Gastrocnemius medialis (tissue), 4 donors: ENCODE measurements around the gene ASAP2.

Experiments
- POLR2A ChIP-seq, 2 donors: fragments of 450-650 bp; IDR thresholded peaks; one replicate each; pipeline ENCODE4 v1.6.1; 2017; ENCODE audit warnings: antibody characterized with exemption in 2 of 2, mild to moderate bottlenecking in 2 of 2, moderate library complexity in 2 of 2
- TF ChIP-seq, protein P1 (sequence below), 5 experiments: fragments of 450-650 bp in 3 of 5; fragments of 200-600 bp in 2 of 5; sonication (generic) in 2 of 5; IDR thresholded peaks in 4 of 5; conservative IDR thresholded peaks in 1 of 5; 1 replicate in 4 of 5; 2 replicates in 1 of 5; pipeline ENCODE4 v1.5.1; 2016 to 2019; ENCODE audit warnings: antibody characterized with exemption in 5 of 5, mild to moderate bottlenecking in 3 of 5, moderate library complexity in 3 of 5

DNA sequence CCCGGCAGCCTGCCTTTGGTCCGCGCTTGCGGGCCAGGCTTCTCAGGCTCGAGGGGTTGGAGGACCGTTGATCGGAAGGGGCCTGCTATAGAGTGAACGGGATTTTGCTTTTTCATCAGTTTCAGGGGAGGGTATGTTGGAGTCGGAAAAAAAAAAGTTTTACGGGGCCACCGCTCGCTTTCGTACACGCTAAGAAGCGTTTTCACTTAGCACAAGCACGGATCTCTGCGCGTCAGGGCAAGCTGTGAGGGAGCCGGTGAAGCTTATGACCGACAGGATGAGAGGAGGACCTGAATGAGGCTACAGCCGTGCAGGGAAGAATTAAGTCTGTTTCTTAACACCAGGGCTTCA, 217.3 kb downstream of the ASAP2 start:
- TF ChIP-seq, protein P1, sequence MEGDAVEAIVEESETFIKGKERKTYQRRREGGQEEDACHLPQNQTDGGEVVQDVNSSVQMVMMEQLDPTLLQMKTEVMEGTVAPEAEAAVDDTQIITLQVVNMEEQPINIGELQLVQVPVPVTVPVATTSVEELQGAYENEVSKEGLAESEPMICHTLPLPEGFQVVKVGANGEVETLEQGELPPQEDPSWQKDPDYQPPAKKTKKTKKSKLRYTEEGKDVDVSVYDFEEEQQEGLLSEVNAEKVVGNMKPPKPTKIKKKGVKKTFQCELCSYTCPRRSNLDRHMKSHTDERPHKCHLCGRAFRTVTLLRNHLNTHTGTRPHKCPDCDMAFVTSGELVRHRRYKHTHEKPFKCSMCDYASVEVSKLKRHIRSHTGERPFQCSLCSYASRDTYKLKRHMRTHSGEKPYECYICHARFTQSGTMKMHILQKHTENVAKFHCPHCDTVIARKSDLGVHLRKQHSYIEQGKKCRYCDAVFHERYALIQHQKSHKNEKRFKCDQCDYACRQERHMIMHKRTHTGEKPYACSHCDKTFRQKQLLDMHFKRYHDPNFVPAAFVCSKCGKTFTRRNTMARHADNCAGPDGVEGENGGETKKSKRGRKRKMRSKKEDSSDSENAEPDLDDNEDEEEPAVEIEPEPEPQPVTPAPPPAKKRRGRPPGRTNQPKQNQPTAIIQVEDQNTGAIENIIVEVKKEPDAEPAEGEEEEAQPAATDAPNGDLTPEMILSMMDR (IDR thresholded peaks at IDR 0.05 in 4 of 5, conservative IDR thresholded peaks at IDR 0.05 in 1 of 5): no peak
- no peak for TF ChIP-seq POLR2A (IDR thresholded peaks at IDR 0.05)
